Endothelial cell of umbilical vein (primary cell): ENCODE measurements around the gene SIVA1.

Experiments used
- EZH2 ChIP-seq: IDR thresholded peaks from 2 replicates; pipeline ENCODE4 v1.6.1; 2012; ENCODE audit warnings: borderline replicate concordance, low read depth, mild to moderate bottlenecking, moderate library complexity, low read length, inconsistent platforms; ENCODE audit not compliant: severe bottlenecking
- GATA2 ChIP-seq: IDR thresholded peaks from 2 replicates; pipeline ENCODE4 v1.7.0; 2011; ENCODE audit warnings: low read depth, mild to moderate bottlenecking, moderate library complexity, mixed read lengths, low read length; ENCODE audit not compliant: insufficient read length, insufficient read depth
- JUN ChIP-seq: IDR thresholded peaks from 2 replicates; pipeline ENCODE4 v1.6.1; 2011; ENCODE audit warnings: borderline replicate concordance, low read depth; ENCODE audit not compliant: insufficient read length, insufficient read depth
- MYC ChIP-seq: IDR thresholded peaks from one replicate; pipeline ENCODE4 v1.6.1; 2011; ENCODE audit warnings: mild to moderate bottlenecking, low read depth, low read length
- POLR2A ChIP-seq: IDR thresholded peaks from 2 replicates; pipeline ENCODE4 v1.6.1; 2012; ENCODE audit warnings: low read depth, mild to moderate bottlenecking, control low read depth, low read length
- POLR2AphosphoS5 ChIP-seq: IDR thresholded peaks from 2 replicates; pipeline ENCODE4 v1.6.1; 2012; ENCODE audit warnings: low read depth, mild to moderate bottlenecking, control low read depth, low read length, moderate library complexity; ENCODE audit not compliant: insufficient read depth
- TF ChIP-seq, protein P1 (sequence below), 2 donors: IDR thresholded peaks; 1 replicate in 1 of 2; 2 replicates in 1 of 2; pipeline ENCODE4 v1.5.1; 2011; ENCODE audit warnings: low read length in 2 of 2, mild to moderate bottlenecking in 2 of 2, moderate library complexity in 2 of 2, control low read depth in 1 of 2, inconsistent platforms in 1 of 2, low read depth in 1 of 2; ENCODE audit not compliant: insufficient read depth in 1 of 2; ENCODE audit errors: extremely low read depth in 1 of 2

DNA sequence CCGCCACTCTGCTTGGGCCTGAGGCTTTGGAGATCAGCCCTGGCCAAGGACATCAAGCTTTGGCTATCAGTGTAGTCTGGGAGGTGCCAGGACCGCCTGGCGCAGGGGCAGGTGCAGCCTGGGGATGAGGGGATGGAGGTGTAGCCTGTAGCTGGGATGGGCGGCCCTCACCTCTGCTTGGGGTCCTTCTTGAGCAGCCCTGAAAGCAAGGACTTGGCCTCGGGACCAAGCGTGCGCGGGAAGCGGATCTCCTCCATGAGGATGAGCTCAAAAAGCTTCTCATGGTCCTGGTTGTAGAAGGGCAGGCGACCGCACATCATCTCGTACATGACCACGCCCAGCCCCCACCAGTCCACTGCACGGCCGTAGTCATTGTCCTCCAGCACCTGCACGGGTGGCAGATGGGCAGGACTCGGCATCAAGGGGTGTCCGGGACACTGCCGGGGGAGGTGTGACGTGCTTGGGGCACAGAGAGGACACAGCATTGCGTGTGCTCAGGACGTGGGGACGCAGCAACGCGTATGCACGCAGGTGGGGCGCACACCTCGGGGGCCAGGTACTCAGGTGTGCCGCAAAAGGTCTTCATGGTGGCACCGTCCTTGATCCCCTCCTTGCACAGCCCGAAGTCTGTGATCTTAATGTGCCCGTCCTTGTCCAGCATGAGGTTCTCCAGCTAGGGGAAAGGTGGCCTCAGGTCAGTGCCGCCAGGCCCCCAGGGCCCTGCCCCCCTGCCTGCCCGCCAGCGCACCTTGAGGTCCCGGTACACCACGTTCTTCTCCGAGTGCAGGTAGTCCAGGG is 20.0 kb downstream of the SIVA1 start:
- TF ChIP-seq, protein P1, sequence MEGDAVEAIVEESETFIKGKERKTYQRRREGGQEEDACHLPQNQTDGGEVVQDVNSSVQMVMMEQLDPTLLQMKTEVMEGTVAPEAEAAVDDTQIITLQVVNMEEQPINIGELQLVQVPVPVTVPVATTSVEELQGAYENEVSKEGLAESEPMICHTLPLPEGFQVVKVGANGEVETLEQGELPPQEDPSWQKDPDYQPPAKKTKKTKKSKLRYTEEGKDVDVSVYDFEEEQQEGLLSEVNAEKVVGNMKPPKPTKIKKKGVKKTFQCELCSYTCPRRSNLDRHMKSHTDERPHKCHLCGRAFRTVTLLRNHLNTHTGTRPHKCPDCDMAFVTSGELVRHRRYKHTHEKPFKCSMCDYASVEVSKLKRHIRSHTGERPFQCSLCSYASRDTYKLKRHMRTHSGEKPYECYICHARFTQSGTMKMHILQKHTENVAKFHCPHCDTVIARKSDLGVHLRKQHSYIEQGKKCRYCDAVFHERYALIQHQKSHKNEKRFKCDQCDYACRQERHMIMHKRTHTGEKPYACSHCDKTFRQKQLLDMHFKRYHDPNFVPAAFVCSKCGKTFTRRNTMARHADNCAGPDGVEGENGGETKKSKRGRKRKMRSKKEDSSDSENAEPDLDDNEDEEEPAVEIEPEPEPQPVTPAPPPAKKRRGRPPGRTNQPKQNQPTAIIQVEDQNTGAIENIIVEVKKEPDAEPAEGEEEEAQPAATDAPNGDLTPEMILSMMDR (IDR thresholded peaks at IDR 0.05; ENCODE audit: extremely low read depth in 1 of 2, insufficient read depth in 1 of 2, low read depth in 1 of 2, low read length in 2 of 2) = no peak
- no peak for TF ChIP-seq POLR2A
- TF ChIP-seq JUN = no peak
- TF ChIP-seq MYC = no peak
- TF ChIP-seq POLR2AphosphoS5 = no peak
- TF ChIP-seq EZH2 = no peak
- TF ChIP-seq GATA2 = no peak
